ENCODE measurements around the gene NECTIN2.

DNA sequence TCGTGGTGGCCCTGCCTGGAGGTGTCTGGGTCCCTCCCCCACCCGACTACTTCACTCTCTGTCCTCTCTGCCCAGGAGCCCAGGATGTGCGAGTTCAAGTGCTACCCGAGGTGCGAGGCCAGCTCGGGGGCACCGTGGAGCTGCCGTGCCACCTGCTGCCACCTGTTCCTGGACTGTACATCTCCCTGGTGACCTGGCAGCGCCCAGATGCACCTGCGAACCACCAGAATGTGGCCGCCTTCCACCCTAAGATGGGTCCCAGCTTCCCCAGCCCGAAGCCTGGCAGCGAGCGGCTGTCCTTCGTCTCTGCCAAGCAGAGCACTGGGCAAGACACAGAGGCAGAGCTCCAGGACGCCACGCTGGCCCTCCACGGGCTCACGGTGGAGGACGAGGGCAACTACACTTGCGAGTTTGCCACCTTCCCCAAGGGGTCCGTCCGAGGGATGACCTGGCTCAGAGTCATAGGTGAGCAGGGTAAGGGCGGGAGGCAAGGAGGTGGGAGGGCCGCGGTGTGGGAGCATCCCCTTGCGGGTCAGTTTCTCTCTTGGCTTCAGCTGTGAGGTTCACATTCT is 19.2 kb downstream of the NECTIN2 start:
- TF ChIP-seq POLR2AphosphoS5 (IDR thresholded peaks at IDR 0.05) (no peak), EP300 (IDR thresholded peaks at IDR 0.05) (no peak), POLR2A (IDR thresholded peaks at IDR 0.05) (no peak), CTCF (IDR thresholded peaks at IDR 0.05) (no peak)

All from suprapubic skin (tissue), 4 donors.